SHP77 treated with DMSO at 0.1 percent for 48 hours (cell line): Measurements from ENCODE around the gene RNPEPL1.

ENCODE experiments used
- DNase-seq: peaks from one replicate; lab custom pipeline; 2025; lab: John Stamatoyannopoulos, UW

The RNPEPL1 gene

DNA sequence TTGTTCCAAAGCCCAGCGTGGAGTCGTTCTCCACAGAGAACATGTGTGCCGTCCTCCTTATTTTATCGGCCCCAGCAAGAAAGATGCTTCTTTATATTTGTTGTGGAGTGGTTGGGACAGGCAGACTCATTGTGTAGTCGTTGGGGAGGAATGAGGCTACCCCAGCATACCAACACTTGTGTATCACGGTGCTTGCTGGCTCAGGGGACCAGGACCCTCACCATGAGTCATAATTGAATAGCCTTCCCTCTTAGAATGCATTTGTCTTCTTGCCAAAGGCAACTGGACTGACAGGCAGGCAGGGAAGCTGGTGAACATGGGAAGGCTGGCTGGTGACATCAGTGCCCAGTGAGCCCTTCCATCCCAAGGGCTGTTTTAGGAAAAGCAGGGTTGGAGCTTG, 22.9 kb downstream of the RNPEPL1 start:
- DNase-seq = no peak

DNA sequence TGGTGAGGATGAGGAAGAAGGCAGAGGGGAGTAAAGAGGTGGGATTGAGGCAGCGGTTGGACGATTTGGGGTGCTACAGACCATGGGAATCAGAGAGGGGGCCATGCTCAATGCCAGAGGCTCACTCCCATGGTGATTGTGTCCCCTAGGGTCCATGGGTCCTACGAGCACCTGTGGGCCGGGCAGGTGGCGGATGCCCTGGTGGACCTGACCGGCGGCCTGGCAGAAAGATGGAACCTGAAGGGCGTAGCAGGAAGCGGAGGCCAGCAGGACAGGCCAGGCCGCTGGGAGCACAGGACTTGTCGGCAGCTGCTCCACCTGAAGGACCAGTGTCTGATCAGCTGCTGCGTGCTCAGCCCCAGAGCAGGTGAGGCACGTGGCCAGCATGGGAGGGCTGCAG, 23.5 kb downstream of the RNPEPL1 start:
- no peak for DNase-seq

DNA sequence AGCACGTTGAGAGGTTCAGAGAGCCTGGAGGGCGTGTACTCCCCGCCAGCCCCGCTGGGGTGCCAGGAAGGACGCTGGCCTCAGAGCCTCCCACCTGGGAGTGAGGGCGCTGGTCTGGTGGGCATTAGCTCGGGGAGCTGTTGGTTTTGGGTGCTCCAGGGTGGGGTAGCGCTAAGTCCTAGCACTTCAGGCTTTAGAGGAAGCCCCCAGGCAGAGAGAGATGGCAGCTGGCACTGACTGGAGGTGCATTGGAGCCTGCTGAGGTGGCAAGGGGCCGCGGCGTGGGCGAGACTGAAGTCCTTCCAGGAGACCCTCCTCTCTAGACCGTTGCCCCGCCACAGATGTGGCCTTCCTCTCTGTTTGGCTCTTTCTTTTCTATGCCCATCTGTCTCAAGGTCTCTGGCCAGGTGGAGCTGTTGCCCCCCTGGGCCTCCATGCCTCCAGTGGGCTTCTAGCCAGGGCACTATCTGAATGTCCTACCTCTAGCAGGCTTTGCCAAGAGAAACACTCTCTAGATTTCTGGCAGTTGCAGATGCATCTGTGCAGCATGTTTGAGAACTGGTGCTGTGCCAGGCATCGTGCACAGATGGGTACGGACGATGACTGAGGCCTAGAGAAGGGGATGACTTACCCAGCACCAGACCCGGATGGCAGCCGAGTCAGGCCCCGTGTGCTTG, 24.9 kb downstream of the RNPEPL1 start:
- DNase-seq = no peak

DNA sequence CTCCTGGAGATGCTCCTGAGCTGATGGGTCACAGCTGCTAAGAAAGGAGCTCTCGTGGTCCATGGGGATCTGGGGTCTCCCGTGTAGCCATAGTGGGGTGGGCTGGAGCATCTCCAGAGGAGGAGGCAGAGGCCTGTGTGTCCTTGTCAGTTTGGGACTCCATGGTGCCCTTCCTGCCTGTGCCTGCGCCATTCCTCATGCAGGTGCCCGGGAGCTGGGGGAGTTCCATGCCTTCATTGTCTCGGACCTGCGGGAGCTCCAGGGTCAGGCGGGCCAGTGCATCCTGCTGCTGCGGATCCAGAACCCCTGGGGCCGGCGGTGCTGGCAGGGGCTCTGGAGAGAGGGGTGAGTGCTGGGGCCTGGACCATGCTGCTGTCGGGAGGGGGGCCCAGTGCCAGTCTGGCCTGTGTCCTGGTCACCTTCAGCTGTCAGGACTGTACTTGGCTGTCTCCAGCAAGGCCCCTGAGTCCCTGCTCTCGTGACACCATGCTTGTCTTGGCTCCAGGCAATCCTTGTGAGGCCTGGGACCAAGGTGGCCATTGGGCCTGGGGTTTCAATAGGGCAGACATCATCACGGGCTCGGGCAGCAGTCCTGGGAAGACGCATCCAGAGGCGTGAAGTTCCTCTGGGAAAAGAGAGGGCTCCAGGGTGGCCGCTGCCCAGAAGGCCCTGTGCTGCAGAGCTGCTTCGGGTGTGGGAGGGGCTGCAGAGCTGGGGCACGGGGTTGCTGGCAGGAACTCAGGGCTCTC, 25.6 kb downstream of the RNPEPL1 start:
- no peak for DNase-seq

DNA sequence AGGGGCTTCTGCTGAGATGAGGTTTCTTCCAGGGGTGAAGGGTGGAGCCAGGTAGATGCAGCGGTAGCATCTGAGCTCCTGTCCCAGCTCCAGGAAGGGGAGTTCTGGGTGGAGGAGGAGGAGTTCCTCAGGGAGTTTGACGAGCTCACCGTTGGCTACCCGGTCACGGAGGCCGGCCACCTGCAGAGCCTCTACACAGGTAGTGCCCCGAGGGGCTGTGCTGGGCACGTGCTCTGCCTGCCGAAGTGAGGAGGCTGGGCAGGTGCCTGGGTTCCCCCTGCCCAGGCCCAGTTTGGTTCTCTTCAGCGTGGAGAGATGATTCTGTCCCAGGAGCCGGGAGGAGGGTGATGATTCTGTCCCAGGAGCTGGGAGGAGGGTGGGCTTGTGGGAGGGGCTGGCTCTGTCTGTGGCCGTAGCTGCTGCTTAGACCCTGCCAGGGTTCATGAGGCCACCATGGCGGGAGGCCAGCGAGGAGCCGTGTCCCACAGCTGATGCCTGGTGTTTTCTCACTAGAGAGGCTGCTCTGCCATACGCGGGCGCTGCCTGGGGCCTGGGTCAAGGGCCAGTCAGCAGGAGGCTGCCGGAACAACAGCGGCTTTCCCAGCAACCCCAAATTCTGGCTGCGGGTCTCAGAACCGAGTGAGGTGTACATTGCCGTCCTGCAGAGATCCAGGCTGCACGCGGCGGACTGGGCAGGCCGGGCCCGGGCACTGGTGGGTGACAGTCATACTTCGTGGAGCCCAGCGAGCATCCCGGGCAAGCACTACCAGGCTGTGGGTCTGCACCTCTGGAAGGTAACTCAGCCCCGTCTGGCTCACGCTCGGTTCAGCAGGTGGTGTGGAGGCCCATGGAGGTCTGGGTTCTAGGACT, 26.5 kb downstream of the RNPEPL1 start:
- no peak for DNase-seq

DNA sequence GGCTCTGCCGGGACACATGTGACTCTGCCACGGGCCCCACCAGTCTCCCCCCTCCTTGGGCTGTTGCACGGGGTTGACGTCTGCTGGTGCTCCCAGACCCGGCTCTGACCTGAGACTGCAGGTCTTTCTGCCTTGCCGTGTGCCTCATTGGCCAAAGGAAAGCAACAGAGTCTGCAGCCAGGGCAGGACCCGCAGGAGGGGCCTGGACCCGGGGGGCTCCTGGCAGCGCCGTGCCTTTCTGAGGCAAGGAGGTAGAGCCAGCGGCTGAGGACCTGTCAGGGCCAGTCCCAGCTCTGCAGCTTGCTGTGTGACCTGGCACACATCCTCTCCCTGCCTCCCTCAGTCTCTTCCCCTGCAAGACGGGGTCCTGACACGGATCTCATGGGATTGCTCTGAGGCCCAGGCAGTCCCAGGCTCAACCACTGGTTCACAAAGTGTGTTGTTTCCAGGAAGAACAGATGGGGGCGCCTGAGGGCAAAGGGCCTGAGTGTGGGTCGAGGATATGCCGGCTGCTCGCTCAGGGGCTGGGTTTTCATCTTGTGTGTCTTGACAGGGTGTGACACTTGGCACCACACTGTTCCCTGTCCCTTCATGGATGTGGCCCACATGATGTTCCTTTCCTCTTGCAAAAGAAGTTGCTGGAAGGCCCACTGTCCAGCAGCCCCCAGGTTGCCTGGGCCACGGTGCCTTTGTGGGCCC, 27.2 kb downstream of the RNPEPL1 start:
- no peak for DNase-seq

DNA sequence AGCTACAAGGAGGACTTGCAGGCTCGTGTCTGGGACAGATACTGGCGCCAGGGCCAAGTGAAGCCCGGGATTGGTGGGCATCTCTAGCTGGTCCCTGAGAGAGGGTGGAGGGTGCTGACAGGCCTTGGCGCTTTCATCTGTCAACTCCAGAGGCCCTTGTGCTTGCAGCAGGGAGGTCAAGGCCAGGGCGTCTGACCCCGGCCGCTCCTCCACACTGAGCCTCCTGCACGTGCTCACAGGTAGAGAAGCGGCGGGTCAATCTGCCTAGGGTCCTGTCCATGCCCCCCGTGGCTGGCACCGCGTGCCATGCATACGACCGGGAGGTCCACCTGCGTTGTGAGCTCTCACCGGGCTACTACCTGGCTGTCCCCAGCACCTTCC, 27.8 kb downstream of the RNPEPL1 start:
- DNase-seq = no peak

DNA sequence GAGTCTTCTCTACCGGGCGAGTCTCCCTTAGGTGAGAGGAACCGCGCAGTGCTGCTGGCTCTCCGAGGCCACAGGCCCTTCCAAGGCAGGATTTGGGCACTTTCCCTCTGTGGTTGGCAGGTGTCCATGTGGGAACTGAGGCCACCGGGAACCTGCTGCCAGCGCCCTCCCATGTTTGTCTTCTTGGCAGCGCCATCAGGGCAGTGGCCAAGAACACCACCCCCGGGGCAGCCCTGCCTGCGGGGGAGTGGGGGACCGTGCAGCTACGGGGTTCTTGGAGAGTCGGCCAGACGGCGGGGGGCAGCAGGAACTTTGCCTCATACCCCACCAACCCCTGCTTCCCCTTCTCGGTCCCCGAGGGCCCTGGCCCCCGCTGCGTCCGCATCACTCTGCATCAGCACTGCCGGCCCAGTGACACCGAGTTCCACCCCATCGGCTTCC, 28.2 kb downstream of the RNPEPL1 start:
- no peak for DNase-seq

DNA sequence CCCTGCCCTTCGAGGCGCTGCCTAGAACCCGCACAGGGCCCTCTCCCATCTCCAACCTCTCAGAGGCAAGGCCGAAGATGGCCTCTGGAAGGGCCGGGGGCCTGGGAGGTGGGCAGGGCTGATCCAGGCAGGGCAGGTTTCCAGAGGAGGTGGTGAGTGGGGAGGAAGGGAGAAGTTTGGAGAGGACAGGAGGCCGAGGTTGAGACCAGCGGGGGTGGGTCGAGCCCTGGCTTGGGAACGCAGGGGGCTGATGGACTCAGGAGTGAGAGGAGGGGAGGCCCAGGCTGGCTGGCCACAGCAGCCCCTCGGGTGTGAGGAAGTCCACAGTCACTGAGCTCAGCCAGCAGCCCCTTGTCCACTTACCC, 28.8 kb downstream of the RNPEPL1 start:
- DNase-seq = no peak

DNA sequence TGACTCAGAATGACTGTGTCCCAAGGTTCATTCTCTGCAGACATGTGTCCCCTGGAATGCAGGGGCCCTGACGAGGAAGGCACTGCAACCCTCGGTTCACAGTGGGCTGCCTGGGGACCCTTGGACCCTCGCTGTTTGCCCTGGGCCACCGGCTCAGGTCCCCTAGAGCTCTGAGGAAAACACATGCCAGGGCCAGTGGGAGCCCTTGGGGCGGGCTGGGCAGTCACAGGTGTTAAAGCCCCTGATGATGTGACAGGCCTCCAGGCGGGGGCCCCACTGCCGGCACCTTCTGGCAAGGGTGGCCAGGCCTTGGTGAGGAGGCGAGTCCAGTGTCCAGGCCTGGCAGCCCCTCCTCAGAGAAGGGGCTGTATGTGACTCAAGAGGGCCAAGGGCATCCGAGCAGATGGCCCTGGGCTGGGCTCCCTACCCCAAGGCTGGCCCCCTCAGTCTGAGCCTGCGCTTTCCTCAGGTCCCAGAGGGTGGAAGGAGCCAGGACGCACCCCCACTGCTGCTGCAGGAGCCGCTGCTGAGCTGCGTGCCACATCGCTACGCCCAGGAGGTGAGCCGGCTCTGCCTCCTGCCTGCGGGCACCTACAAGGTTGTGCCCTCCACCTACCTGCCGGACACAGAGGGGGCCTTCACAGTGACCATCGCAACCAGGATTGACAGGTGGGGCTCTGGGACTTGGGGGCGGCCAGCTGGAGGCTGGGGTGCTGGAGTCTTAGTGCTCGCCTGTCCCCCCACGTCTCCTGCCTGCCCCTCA, 29.3 kb downstream of the RNPEPL1 start:
- DNase-seq = no peak

DNA sequence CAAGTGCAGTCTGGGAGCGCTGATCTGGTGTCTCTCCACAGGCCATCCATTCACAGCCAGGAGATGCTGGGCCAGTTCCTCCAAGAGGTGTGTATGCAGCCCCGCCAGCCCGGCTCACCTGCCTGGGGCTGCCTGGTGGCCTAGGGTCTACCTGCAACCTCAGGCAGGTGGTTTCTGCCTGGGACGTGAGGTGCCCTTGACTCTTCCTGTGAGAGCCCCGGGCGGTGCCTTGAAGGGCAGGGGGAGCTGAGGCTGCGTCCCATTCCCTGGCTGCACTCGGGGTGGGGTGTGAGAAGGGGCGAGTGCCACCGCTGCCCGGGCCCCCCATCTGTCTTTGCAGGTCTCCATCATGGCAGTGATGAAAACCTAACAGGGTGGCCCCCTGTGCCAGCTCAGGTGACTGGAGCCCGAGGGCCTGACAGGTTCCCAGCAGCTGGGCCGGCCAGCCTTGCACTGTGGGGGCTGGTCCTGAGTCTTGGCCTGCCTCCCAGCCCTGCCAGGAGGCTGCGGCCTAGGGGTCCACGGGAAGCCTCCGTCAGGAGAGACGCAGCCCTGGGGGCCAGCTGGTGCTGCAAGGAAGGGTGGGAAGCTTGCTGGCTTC, 30.1 kb downstream of the RNPEPL1 start:
- no peak for DNase-seq

DNA sequence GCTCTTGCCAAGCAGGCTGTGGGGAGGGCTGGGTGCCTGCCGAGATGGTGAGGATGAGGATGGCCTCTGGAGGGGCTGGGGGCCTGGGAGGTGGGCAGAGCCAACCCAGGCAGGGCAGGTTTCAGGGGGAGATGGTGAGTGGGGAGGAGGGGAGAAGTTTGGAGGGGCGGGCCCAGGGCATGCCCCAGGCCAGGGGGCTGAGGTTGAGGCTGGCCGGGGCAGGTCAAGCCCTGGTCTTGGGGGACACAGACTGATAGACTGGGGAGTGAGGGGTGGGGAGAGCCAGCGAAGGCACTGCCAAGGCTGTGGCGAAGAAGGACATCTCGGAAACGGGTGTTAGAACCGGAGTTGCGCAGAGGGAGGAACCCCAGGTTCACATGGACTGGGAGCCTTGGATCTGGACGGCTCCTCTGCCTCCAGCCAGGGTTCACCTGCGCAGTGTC, 30.9 kb downstream of the RNPEPL1 start:
- DNase-seq = no peak

DNA sequence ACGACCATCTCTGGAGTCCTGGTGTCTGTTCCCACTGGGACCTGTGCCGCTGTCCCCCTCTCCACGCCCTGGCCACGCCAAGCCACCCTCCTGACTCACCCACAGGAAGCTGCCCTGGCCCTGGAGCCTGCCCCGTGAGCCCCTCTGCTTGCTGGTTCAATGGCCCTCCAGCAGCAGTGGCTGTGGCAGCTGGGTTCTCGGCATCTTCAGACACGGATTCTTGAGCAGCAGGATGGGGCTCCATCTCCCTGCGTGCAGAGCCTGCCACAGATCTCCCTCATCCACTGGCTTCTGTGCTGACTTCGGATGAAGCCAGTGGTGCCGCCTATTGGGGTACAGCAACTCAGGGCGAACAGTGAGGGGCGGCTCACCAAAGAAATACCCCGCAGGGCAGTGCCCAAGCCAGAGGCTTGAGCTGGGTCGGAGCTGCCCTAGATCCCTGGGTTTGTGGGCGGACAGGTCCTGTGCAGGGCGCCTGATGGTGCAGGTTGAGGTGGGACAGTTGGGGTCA, 32.2 kb downstream of the RNPEPL1 start:
- DNase-seq = no peak

DNA sequence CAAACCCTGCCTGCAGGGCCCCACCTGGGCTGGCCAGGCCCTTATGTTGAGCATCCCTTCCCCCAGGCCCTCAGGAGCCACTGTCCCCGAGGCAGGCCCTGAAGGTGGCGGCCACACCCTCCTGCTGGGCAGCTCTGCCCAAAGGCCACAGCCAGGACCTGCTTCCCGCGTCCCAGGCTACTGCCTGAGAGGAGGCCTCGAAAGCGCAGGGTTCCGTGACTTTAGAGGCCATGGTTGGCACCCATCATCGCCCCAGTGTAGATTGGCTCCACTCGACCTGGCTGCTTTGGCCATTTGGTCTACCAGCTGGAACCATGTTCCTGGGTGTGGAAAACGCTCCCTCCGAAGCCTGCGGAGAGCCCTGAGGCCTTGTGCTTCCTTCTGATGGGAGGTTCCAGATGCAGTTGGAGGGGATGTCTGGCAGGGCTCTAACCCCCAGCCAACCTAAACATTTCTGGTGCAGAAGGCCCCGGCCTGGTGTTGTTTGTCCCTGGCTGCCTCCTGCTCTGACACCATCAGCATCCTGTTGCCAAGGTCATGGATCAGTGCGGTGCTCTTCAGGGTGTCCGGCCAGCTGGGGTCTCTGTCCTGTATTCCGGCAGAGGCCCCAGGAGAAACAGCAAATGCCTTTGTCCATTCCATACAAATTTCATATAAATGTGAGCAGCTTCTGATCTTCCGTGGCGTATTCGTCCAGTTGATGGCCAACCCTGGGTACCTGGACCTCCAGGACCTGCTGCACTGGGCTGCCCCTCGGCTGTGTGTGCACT, 33.0 kb downstream of the RNPEPL1 start:
- DNase-seq = no peak

DNA sequence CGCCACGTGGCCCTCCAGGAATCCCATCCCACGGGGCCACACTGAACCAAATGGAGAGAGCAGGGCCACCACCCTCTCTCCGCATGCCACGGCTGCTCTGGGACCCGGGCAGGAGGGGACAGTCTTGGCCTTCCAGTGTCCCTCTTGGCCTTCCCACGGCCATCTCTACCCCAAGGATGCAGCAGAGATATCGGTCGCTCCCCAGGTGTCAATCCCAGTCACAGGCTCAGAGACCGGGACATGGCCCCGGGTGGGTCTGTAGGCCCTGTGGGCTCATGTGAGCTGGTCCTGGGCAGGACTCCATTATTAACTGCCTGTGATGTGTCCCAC, 33.5 kb downstream of the RNPEPL1 start:
- DNase-seq = no peak

DNA sequence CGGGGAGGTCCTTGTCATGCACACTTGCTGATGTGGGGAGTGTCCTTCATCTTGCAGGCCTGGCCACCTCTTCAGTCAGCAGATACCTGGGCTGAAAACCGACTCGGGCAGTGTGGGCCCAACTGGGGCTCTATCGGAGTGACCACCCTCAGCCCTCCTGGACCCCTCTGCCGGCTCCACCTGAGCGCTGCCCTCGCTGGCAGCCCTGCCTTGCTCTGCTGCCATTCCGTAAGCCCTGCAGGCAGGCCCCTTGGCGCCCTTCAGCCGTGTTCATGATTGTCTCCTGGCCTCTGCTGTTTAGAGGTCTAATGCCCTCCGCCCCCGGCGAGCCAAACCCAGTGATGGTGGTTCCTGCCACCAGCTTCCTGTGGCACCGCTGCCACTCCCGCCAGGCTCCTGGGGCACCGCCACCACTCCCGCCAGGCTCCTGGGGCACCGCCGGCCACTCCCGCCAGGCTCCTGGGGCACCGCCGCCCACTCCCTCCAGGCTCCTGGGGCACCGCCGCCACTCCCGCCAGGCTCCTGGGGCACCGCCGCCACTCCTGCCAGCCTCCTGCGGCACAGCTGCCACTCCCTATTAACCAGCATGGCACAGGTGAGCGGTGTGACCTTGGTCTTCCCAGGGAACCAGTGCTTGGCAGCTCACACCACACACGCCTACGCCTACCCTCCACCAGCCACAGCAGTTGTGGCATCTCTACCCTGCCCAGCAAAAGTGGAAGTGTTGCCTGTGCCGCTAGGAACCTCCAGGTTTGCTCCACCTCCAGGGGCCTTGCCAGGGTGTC, 34.2 kb downstream of the RNPEPL1 start:
- no peak for DNase-seq

DNA sequence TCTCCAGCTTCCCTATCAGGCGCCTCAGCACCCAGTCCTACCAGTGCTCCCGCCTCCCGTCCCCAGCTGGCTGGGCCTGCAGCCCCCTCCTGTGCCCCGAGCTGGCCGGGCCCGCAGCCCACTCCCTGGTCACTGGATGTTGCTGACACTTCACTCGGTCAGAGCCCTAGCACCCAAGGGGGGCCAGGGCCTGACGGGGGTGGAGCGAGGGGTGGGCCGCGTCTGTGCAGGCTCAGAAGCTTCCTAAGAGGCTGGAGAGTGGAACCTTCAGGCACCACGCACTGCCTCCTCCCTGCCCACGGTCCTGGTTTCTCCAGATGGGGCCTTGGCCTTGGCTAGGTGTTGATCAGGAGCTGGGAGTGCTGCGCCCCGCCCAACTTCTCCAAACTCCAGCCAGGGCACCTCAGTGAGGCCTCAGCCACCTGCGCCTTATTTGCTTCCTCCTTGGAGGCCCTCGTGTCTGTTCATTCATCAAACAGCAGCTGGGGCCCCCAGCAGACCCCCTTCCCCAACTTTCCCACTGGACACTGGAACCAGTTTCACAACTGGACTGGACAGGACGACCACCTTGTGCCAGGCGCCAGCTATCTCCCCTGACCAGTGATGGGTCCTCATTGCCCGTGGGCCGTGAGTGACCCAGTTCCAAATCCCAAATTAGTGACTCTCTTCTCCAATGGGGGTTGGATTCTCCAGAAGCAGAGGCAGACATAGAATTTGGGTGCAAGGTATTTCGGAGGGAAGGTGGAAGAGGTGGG, 35.0 kb downstream of the RNPEPL1 start:
- no peak for DNase-seq

DNA sequence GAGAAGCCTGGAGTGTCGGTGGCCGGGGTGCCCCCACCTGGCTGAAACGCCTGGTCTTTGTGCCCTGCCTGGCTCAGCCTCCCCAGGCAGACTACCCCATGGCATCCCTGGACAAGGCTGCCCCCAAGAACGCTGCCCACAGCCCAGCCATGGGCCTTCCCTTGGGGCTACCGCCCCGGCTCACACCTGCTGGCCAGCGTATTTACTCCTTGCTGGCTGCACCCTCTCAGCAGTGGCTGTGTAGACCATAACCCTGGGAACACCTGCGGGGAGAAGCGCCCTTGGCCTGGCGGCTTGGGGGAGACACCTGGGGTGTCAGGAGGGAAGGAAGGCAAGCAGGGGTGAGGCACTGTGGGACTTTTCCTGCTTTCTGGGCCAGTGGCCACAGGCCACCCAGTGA, 35.6 kb downstream of the RNPEPL1 start:
- no peak for DNase-seq
